ENCODE data around the gene QSOX1.

Gene QSOX1

DNA sequence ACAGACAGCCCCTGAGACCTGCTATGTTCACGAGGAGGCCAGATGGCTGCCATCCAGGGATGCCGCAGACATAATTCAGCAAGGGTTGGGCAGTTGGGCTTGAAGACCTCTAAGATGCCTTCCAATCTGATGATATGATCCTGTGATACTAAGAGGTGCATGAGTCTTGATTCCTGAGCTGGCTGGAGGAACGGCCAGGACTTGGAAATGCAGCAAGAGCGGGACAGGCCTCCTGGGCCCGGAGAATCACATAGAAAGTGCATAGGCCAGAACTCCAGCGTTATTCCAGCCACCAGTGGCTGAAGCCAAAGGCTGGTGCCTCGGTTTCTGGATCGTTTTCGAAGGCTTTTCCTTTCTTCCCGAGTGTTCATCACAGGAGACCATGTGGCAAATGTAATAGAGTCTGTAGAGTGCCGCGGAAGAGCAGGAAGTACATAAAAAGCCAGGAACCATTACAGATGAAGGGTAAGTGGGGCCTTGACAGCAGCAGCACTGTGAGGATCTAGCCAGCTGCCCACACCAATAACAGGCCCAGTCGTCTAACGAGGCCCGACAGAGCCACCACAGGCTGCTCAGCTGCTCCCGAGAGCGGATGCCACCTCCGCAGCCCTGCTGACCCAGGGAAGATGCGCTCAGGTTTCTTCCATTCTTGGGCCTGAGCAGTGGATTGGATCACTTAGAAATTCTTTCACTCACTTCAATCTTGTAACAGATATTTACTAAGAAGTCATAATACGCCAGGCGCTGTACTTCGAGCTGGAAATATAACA lies 61.4 kb downstream of the QSOX1 start:
- DNase-seq: no peak

- no peak for DNase-seq
Measured at GRCh38 chr1:180217006-180217405, 62.3 kb downstream of the QSOX1 start.

DNA sequence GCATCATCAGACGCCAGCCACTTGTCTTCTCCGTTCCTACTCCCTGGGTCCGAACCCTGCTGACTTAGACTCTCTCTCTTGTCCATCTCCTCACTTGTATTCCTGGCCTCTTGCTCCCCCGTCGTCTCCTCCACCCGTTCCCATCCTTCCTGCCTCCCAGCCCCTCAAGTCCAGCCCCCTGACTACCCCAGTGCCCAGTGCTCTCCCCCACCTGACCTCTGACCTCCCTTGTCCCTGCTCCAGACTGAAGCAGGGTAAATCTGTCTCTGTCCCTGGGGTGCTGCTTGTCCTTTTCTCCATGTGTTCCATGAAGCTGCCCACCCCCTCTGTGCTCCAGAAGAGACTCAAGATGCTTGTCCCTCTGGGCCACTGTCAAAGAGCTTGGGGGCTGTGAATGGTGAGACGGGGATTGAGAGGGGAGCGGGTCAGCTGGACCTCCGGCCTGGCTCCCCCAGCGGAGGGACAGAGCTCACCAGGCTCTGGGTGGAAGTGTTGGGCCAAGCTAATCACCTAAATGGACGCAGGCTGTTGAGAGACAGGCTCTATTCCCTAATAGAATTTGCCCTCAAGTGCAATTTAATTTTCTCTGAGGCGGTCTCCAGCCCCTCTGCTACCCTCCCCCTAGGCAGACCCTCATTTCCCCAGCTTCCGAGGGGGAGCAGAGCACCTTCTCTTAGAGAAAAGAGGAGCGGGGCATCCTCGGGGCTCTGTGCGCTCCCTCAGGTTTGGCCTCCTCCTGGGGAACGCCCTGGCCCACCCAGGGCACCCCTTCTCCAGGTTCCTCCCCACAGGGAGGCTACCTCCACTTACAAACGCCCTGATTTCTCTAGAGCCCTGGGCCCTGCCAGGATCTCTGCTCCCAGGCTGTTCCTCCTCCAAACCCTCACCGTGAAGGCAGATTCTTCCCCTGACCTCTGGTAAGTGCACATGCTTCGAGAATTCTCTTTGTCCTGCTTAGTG lies 64.4 kb downstream of the QSOX1 start:
- no peak for DNase-seq

DNA sequence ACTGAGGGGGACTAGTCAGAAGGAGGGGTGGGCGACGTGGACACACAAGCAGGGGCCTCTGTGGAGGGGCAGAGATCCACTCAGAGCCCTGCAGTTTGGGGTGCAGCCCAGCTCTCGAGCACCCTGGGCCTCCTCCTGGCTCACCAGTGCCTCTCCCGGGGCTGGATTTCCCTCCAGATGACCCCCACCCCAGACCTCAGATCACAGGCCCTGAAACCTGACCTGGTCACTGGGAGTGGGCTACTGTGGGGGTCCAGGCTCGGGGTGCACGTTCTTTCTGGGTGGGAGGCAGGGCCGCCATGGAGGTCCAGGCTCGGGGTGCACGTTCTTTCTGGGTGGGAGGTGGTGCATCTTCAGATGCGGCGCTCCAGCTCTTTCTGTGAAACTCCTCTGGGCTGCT lies 65.1 kb downstream of the QSOX1 start:
- no peak for DNase-seq

DNA sequence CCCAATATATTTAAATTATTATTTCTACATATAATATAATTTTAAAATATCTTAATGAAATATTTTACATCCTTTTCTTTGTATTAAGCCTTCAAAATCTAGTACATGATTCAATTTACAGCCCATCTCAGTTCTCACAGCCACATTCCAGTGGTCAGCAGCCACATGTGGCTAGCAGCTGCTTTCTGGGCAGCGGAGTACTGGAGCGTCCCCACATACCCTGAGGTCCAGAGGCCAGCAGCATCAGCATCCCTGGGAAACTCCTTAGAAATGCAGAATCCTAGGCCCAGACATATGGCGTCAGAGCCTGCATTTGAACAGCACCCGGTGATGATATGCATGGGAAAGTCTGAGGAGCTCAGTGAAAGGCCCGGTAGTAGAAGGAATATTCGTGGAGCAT lies 66.8 kb downstream of the QSOX1 start:
- DNase-seq: no peak

DNA sequence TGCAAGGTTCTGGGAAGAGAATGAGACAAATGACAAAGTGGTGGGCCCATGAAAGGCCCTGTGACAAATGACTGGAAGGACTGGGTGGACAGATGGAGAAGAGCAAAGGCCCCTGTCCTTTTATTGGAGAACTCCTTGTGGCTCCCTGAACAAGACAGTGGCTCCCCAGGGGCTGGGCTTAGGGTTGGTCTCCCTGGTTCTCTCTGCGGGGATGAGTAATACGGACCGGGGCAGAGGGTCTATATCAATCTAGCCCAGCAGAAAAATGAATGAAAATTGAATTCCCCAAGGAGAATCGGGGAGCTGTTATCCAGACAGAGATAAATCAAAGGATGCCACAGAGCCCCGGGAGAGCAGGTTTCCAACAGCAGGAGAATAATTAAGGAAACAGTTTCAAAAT lies 70.2 kb downstream of the QSOX1 start:
- no peak for DNase-seq

- DNase-seq: no peak
Measured at GRCh38 chr1:180225403-180225802, 70.7 kb downstream of the QSOX1 start.

DNA sequence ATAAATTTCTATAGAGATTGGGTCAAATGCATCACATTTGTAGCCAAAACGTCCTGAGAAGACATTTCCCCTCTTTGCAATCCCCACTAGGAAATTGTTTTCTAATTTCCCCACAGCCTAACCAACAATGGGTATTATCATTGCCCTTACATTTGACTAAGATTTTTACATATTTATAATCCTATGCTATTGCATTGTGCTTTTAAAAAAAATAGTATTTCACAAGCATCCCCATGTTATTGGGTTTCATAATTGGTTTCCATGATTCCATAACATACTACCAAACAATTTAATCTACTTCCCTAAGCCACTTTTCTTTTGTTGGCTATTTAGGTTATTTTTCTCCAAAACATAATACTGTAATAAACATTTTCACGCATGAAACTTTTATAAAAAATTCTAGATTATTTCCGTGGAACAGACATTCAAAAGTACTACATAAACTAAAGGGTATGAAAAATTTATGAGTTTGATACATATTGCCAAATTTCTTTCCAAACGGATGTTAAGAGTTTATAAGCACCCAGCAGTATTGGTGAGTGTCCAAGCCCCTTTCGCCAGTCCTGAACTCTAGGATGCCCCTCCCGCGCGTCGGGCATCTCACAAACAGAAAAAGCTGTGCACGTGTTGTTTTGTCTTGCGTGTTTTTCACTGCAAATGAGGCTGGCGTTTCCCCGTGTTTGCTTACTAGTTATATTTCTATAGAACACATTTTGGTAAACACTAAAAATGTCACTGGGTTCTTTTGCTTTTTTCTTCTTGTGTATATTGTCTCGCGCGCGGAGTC lies 73.4 kb downstream of the QSOX1 start:
- no peak for DNase-seq

- peak in 1 of 2 experiments; percentile 43 for DNase-seq
Measured at GRCh38 chr1:180228648-180229482, 74.2 kb downstream of the QSOX1 start.

DNA sequence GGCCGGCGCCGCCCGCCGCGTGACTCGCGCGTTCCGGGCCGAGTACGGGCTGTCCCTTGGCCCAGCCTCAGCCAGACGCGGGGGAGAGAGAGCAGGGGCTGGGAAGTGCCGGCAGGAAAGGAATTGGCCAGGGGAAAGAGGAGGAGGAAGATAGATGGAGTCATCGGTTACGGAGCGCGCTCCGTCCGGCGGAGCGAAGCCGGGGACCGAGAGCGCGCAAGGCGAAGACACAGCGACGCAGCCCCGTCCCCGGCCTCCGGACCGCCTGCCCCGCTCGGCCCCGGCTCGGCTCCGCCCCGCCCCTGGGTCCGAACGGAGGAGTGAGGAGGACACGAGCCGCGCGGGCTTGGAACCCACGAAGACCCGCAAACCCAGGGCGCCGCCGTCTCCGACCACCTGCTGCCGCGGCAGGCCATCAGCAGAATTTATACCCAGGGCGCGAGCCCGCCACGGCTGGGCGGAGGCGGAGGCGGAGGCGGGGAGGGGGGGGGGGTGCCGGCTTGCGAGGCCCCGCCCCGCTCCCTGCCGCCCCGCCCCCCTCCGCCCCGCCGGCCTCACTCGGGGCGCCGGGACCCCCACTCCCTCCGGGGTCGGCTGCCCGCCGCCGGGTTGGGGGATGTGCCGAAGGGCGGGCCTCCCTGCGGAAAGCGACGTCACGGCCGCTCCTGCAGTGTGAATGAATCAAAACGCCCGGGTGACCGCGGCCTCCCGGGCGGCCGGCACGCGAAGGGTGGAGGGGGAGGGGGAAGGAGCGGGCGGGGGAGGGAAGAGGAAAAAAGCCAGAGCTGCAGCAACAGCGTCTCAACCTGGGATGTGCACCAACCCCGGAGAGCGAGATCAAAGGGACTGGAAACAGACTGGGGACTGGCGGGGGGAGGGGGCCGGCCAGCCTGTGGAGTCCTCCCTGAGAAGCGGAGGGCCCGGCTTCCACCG lies 75.1 kb downstream of the QSOX1 start, which contains the start of gene LHX4:
Gene LHX4 (plus strand): TSS at position 782 of the 933 bp plus-strand sequence. CDS start 266 bp downstream, outside the sequence.
- peak in 1 of 2 experiments; percentile 15 for DNase-seq

- DNase-seq: no peak
Measured at GRCh38 chr1:180230416-180230790, 75.7 kb downstream of the QSOX1 start.

GRCh38 chr1:180230791-180231505 lies 76.3 kb downstream of the QSOX1 start:
- DNase-seq: no peak

- peak in 1 of 2 experiments; percentile 27 for DNase-seq
Measured at GRCh38 chr1:180231506-180231921, 76.8 kb downstream of the QSOX1 start.

- no peak for DNase-seq
Measured at GRCh38 chr1:180231936-180232335, 77.3 kb downstream of the QSOX1 start.

GRCh38 chr1:180232521-180233043 lies 77.9 kb downstream of the QSOX1 start:
- DNase-seq: no peak

DNA sequence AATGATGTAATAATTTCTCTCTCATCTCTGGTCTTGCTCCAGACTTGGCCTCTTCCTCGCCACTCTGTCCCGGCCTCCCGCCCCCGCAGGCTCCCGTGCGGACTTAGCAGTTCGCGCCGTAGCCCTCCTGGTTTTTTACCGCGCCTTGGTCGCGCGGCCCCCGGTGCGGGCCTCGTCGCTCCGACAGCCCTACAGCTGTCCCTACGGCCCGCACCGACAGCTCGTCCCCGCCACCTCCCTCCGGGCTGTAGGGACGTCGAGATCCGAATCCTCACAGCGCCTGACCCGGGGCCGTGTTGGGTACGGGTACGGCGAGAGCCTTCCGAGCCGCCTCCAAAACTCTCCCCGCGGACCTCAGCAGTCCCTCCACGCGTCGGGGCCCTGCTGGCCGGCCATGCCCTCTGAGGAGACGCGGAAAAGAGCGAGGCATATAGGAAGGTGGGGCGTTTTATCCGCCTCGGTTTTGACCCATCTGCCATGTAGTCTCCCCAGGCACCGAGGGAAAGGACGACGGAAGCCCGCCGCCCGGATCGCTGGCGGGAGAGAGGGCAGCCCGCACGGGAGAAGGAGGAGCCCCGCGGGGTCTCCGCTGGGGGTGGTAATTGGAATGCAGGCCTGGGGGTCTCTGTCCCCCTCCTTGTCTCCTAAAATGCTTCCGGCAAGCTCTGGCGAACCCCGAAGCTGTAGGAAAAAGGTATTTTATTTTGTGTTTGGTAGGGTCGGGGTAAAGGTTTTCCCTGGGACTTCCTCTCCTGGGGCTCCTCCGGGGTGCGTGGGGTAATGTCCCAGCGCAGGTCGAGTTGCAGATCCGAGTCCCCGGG lies 78.7 kb downstream of the QSOX1 start:
- DNase-seq: no peak

GRCh38 chr1:180234369-180235076 lies 79.9 kb downstream of the QSOX1 start:
- DNase-seq: no peak

GRCh38 chr1:180235077-180235501 lies 80.4 kb downstream of the QSOX1 start:
- no peak for DNase-seq

All from NCI-H2081 (cell line).